Loucy (cell line): Measurements from ENCODE around the gene GIPC3.

Experiments
- CTCF ChIP-seq: fragments of 200-600 bp; sonication (generic); conservative IDR thresholded peaks from 2 replicates; pipeline ENCODE4 v1.5.1; 2014; ENCODE audit warnings: mild to moderate bottlenecking, antibody characterized with exemption, low read length
- EZH2phosphoT487 ChIP-seq: fragments of 200-600 bp; IDR thresholded peaks from 2 replicates; pipeline ENCODE4 v1.6.1; 2018; ENCODE audit warnings: antibody characterized with exemption, mild to moderate bottlenecking, moderate library complexity, borderline replicate concordance

GRCh38 chr19:3632739-3633558, 47.7 kb downstream of the GIPC3 start:
- TF ChIP-seq CTCF = no peak
- TF ChIP-seq EZH2phosphoT487 = no peak
